H4 (cell line): ENCODE measurements around the gene CCL14. TPM values are rescaled to one million over a fixed set of nuclear protein-coding genes. Genes with fewer than 3 reads are reported as not detected.
"Not testable (repeated sequence)": the region's sequence is repeated elsewhere in the genome, so short reads cannot be mapped to it uniquely, and the experiment has no call there.

Experiments
- DNase-seq: peaks from one replicate; pipeline ENCODE4 v3.0.0-alpha.2; 2015; ENCODE audit warnings: low spot score
- total RNA-seq: library from RNA; depleted of rRNA; stranded (reverse); fragments of >200 nt; shearing (Covaris generic); gene quantifications from 2 replicates; pipeline ENCODE4 v1.2.3, GENCODE V29; 2014; rRNA removed

CCL14 gene
- total RNA-seq = not detected in 2 replicates

- no peak for DNase-seq
Measured at GRCh38 chr17:35986643-35987042, at the start of gene CCL14. CCL14 (minus strand) TSS chr17:35986729; CDS start chr17:35986649, 80 bp downstream.

DNA sequence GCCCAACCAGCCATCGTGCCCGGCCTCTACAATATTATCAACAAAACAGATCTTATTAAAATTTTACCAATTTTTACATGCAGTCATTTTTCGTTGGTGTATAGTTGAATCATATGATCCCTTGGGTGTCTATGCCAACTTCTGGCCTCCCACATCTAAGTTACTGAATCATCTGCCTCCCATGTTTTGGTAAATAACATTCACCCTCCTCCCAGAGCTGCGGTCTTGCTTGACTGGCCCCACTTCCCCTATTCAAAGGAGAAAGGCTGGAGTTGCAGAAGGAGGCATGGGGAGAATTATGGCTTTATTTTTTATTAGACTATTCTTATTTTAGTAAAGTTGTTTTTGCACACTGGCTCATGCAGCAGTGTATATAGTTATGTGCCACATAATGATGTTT, 49.7 kb upstream of the CCL14 start:
- no peak for DNase-seq

DNA sequence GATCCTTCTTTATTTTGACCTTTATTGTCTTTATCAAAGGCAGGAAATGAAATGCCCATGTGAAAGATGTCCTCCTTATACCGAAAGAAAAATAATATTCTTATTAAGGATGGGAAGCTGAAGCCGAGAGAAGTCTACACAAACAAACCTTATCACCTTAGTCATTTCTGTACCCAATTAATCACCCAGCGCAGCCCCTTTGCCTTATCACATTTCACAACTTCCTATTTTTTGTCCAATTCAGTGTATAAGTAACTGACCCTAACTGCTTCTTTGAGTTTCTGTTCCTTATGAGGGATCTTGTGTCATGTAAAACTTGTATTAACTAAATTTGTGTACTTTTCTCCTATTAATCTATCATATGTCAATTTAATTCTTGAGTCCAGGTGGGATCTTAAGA, 47.6 kb upstream of the CCL14 start:
- DNase-seq = no peak

DNA sequence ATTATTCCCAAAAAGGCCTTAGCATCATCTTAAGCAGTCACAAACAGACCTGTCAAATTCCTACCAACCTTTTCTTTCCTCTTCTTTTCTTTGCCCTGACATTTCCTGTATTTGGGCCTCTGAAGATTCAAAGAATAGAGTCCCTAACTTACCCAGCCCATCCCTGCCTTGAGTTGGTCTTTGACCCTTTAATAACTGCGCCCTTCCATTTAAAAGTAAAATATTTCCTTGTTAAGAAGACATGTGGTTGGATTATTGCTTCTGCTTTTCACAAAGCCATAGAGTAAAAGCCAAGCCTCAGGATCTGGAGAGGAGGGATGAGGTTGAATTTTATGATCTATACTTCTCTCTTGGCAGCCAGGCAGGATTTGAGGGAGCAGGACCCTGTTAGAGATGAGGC, 44.4 kb upstream of the CCL14 start:
- DNase-seq = no peak

- DNase-seq = no peak
Measured at GRCh38 chr17:36027761-36028160, 41.2 kb upstream of the CCL14 start.

GRCh38 chr17:36024106-36024869, 37.8 kb upstream of the CCL14 start:
- no peak for DNase-seq

DNA sequence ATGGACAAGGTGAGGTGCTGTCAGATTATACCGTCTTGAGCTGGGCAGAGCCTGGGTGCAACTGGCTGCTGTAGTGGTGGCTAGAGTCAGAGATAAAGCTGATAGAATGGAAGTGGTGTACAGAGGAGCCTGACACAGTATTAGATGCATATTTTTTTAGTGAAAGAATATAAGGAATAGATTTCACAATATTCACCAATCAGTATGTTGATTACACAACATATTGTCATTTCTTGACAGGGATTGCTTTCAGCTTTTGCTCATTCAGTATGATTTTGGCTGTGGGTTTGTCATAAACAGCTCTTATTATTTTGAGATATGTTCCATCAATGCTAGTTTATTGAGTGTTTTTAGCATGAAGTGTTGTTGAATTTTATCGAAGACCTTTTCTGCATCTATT, 32.9 kb upstream of the CCL14 start:
- DNase-seq = no peak

GRCh38 chr17:36017799-36018198, 31.3 kb upstream of the CCL14 start, which contains the start of gene CCL23:
CCL23 (minus strand) TSS chr17:36017972; CDS start chr17:36017897, 75 bp downstream.
- DNase-seq = no peak

- no peak for DNase-seq
Measured at GRCh38 chr17:36016555-36016954, 30.0 kb upstream of the CCL14 start.

- DNase-seq = not testable (repeated sequence)
Measured at GRCh38 chr17:36015895-36016294, 29.4 kb upstream of the CCL14 start.

DNA sequence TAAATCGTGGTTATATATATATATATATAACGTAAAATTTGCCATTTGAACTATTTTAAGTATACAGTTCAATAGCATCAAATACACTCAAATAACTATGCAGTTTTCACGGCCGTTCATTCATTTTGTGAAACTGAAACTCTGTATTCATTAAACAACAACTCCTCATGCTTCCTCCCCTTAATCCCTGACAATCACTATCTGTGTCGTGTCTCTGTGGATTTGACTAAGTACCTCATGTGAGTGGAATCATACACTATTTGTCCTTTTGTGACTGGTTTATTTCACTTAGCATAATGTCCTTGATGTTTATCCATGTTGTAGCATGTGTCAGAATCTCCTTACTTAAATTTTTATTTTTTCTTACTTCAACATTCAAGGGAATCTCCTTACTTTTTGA, 28.4 kb upstream of the CCL14 start:
- no peak for DNase-seq

GRCh38 chr17:36011201-36011600, 24.7 kb upstream of the CCL14 start:
- DNase-seq = no peak

GRCh38 chr17:36008998-36009665, 22.6 kb upstream of the CCL14 start:
- no peak for DNase-seq

DNA sequence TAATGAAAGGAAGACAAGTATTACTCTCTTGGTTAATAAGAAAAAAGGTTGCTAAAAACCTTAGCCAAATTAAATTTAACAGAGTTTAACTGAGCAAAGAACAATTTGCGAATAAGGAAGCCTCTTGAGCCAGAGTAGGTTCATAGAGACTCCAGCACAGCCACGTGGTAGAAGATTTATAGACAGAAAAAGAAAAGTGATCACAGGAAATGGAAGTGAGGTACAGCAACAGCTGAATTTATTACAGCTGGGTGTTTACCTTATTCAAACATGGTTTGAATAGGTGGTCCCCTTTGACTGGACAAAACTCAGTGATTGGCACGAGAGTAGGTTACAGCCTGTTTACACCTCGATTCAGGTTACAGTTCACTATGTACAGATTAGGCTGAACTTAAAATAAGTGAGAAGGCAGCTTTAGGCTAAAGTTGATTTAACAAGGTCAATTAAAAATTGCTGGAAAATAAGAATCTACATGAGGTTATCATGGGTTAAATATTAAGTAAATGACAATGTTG, 18.1 kb upstream of the CCL14 start:
- DNase-seq = no peak

- DNase-seq = no peak
Measured at GRCh38 chr17:36002631-36003030, 16.1 kb upstream of the CCL14 start.

DNA sequence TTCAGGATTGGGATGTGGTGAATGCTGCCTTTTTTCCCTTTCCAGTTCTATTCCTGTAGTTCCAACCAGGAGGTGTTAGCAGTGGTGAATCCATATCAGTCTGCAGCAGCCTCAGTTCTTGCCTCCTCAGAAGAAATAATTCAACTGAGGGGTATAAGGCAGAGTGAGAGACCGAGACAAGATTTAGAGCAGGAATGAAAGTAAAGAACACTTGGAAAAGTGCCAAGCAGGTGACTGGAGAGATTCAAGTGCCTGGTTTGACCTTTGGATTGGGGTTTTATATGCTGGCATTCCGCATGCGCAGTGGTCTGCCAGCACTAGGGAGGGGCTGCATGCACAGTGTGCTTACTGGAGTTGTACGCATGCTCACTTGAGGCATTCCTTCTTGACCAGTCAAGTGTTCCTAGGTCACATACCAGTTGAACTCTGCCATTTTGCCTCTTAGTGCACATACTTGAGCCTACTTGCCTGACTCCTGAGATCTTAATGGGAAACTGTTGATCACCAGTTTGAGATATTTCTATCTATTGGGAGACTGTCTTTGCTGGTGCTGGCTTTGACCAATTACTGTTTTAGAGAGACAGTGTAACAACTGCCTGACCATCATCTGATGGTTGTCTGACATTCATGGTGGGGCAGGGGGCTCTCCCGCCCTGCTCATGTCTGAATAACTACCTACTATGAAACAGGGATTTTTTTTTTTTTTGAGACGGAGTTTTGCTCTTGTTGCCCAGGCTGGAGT, 15.5 kb upstream of the CCL14 start:
- no peak for DNase-seq

DNA sequence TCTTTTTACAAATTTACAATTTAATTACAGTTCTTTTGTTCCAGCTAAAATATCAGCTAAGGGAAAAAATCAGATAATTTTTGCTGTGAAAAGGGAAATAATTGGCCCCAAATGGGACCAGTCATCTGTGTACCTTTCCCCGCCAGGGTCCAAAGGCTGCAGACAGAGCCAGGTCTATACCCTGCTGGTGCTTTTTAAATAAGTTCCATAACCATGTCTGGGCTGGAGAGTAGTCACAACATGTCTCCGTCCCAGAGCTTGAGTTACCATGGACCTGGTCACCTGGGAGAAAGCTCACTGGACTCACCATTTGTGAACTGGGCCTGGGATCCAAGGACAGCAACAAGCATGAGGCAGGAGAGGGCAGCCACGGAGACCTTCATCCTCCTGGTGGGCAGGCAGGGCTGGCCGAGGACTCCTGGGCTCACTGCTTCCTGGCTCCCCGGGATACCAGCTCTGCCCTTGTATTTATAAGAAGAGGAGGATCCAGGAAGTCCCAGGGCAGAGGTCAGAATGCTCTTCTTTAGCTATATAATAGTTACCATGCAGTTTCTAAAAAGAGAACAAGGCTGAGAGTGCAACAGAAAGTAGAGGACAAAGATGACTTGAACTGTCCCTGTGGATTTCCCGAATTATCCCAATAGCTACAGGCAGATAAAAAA, 14.7 kb upstream of the CCL14 start, which contains the start of gene CCL15:
CCL15 (minus strand) TSS at position 444 of the 662 bp plus-strand sequence; CDS start at position 383, 61 bp downstream.
- DNase-seq = no peak

DNA sequence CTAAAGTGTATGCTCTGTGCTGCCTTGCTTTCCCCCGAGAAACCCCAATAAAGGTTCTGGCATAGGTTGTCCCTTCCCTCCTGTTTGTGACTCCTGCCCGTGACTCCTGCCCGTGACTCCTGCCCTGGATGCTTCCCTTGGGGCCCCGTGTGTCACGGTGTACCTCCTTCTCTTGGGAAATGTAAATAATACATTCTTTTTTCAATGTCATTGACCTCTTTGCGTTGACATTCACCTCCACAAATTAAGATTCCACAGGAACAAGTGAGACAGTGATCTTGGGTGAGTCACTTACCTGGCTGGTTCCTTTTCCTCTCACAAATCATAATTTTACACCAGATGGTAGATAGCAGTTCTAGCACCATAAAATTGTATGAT, 14.2 kb upstream of the CCL14 start:
- no peak for DNase-seq

DNA sequence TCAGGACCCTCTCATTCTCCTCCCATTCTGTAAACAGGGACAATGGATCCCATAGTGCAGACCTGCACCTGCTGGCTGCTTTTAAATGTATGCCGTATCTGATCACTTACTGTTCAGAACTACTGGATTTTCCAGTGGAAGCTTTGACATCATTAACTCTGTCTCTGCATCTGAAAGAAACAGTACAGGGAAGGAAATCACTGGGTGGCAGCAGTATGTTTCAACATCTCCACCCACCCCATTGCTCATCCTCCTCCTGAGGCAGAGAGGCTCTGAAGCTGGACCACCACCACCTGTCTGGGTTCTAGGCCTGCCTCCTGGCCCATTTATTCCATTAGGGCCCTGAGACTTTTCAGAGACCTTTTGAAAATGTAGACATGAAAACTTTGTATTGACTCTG, 12.2 kb upstream of the CCL14 start:
- no peak for DNase-seq

GRCh38 chr17:35998018-35998545, 11.6 kb upstream of the CCL14 start:
- no peak for DNase-seq

- DNase-seq = not testable (repeated sequence)
Measured at GRCh38 chr17:35995346-35995745, 8.8 kb upstream of the CCL14 start.
